ENCODE results near the gene PPIL1. TPM values are rescaled to one million over a fixed set of nuclear protein-coding genes. Genes with fewer than 3 reads are reported as not detected.

The PPIL1 gene
- total and polyA plus RNA-seq, 2 experiments from 2014 or later: 51.7 to 53.0 TPM

DNA sequence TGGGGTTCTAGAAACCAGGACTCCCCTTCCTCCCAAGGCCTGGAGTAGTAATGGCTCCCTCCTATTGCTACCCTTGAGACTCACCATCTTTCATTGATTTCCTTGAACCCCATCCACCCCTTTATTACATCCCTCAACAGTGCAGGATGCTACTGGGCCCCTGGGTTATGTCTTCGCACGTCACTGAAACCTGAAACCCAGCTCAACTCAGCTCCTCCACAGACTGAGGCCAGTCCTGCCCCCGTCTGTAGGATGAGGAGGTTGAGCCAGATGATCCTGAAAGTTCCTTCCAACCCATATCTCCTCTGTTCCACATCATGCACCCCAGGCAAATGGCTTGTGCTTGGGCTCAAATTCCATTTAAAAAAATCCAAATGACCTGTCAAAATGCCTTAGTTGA lies 56.8 kb downstream of the PPIL1 start:
- WGBS (ENCODE audit: low lambda C conversion rate, missing lambda C conversion rate): 66% methylated on average over 3 of the region's 3 CpGs
- no peak overlapping the region for H3K4me2 ChIP-seq

GRCh38 chr6:36817176-36817817 lies 57.3 kb downstream of the PPIL1 start:
- TF ChIP-seq EZH2phosphoT487 (IDR thresholded peaks at IDR 0.05; ENCODE audit: low read depth, severe bottlenecking, unreplicated experiment) (no peak), EZH2 (IDR thresholded peaks at IDR 0.05; ENCODE audit: borderline replicate concordance) (no peak), CTCF (IDR thresholded peaks at IDR 0.05; ENCODE audit: poor library complexity) (no peak)
- H3K4me1 ChIP-seq (ENCODE audit: insufficient read depth): no peaks in the 10 kb centered on the region
- H3K36me3 ChIP-seq (replicated peaks; ENCODE audit: insufficient read depth, low read depth): no peaks in the 10 kb centered on the region
- H3K79me2 ChIP-seq: no peaks in the 10 kb centered on the region
- no peak overlapping the region for H2AFZ ChIP-seq
- H3K27me3 ChIP-seq: no peaks in the 10 kb centered on the region
- no peaks in the 10 kb centered on the region for H3K9me2 ChIP-seq (replicated peaks; ENCODE audit: insufficient read depth)
- WGBS (ENCODE audit: low lambda C conversion rate, missing lambda C conversion rate): 95% methylated on average over 9 of the region's 9 CpGs
- H3K9me3 ChIP-seq (ENCODE audit: low read depth): no peaks in the 10 kb centered on the region
- H3K4me2 ChIP-seq: no peak overlapping the region
- DNase-seq (ENCODE audit: low spot score): no peak
- H4K20me1 ChIP-seq (ENCODE audit: insufficient read depth, poor library complexity, severe bottlenecking): no peaks in the 10 kb centered on the region
- no peak overlapping the region for H3K4me3 ChIP-seq
- no peak overlapping the region for H3K27ac ChIP-seq

More for the DNA sequence above, 56.8 kb downstream of the PPIL1 start:
- Histone ChIP-seq H3K9me3 (ENCODE audit: low read depth) (no peaks in the 10 kb centered on the region), H3K27me3 (no peaks in the 10 kb centered on the region), H2AFZ (no peak overlapping the region), H3K79me2 (no peaks in the 10 kb centered on the region), H3K36me3 (replicated peaks; ENCODE audit: insufficient read depth, low read depth) (no peaks in the 10 kb centered on the region), H3K9me2 (replicated peaks; ENCODE audit: insufficient read depth) (no peaks in the 10 kb centered on the region), H3K27ac (no peak overlapping the region), H3K4me3 (no peak overlapping the region), H3K4me1 (ENCODE audit: insufficient read depth) (no peaks in the 10 kb centered on the region), H4K20me1 (ENCODE audit: insufficient read depth, poor library complexity, severe bottlenecking) (no peaks in the 10 kb centered on the region)
- no peak for DNase-seq (ENCODE audit: low spot score)
- TF ChIP-seq EZH2phosphoT487 (IDR thresholded peaks at IDR 0.05; ENCODE audit: low read depth, severe bottlenecking, unreplicated experiment) (no peak), EZH2 (IDR thresholded peaks at IDR 0.05; ENCODE audit: borderline replicate concordance) (no peak), CTCF (IDR thresholded peaks at IDR 0.05; ENCODE audit: poor library complexity) (no peak)

DNA sequence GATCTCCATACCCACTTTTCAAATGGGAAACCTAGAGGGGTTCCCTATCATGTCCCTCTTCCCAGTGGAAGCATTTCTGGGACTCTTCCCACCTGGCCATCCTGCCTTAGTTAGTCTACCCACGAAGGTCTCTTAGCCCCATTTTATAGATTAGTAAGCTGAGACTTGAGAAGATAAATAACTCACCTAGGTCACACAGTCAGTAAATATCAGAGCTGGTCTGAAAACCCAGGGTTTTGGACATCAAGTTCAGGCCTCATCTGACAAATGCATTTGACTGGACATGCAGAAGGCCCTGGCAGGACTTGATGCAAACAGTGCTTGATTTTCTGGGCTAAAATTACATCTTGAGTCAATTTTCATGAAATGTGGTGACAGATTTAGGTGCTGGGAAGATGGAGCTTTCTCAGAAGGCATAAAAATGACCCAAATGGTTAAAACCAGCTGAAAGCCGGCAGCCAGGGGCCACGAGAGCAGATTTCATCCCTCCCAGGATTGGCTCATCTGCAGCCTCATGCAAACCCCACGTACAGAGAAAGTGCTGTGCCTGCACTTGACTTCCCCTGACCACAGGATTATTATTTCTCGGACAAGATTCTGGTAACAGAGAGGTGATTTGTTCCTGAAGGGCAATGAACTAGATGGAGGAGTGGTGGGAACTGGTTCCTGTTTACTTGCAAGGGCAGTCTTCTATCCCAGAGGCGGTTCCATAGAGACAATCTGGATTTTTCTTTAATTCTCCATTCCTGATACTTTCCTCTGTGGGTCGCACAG lies 58.5 kb downstream of the PPIL1 start:
- Histone ChIP-seq H3K9me2 (replicated peaks; ENCODE audit: insufficient read depth) (no peaks in the 10 kb centered on the region), H3K4me1 (ENCODE audit: insufficient read depth) (no peaks in the 10 kb centered on the region), H3K27ac (no peak overlapping the region), H3K27me3 (no peaks in the 10 kb centered on the region), H3K4me2 (no peak overlapping the region), H2AFZ (no peak overlapping the region), H3K36me3 (replicated peaks; ENCODE audit: insufficient read depth, low read depth) (no peaks in the 10 kb centered on the region), H4K20me1 (ENCODE audit: insufficient read depth, poor library complexity, severe bottlenecking) (no peaks in the 10 kb centered on the region), H3K4me3 (no peak overlapping the region), H3K79me2 (no peaks in the 10 kb centered on the region), H3K9me3 (ENCODE audit: low read depth) (no peaks in the 10 kb centered on the region)
- no peak for DNase-seq (ENCODE audit: low spot score)
- 66% methylated on average over 7 of the region's 7 CpGs for WGBS (ENCODE audit: low lambda C conversion rate, missing lambda C conversion rate)
- TF ChIP-seq CTCF (IDR thresholded peaks at IDR 0.05; ENCODE audit: poor library complexity): no peak
- no peak for TF ChIP-seq EZH2phosphoT487 (IDR thresholded peaks at IDR 0.05; ENCODE audit: low read depth, severe bottlenecking, unreplicated experiment)
- no peak for TF ChIP-seq EZH2 (IDR thresholded peaks at IDR 0.05; ENCODE audit: borderline replicate concordance)

Measured in hepatocyte (in vitro differentiated cells).